Measurements from ENCODE around the gene FAM53B. TPM values are rescaled to one million over a fixed set of nuclear protein-coding genes. Genes with fewer than 3 reads are reported as not detected.

Gene FAM53B
- total RNA-seq, 2 experiments from 2014 or later, result 56.6 to 58.5 TPM

- Histone ChIP-seq H3K27ac (ENCODE audit: low read depth, low read length, poor library complexity, severe bottlenecking) (peak overlapping the region; percentile 14), H2AFZ (ENCODE audit: low read length) (no peak overlapping the region), H3K4me3 (ENCODE audit: low read depth, low read length, poor library complexity, severe bottlenecking) (no peak overlapping the region), H3K36me3 (ENCODE audit: insufficient read depth, low read length) (peaks cover 94% of the 10 kb centered on the region), H3K4me1 (ENCODE audit: insufficient read depth, low read length, poor library complexity, severe bottlenecking) (peaks cover 88% of the 10 kb centered on the region), H3K4me2 (ENCODE audit: low read length) (no peak overlapping the region), H4K20me1 (ENCODE audit: insufficient read depth, low read length) (no peaks in the 10 kb centered on the region), H3K79me2 (ENCODE audit: insufficient read depth, low read depth, low read length) (peaks cover 5% of the 10 kb centered on the region; the same call in 1 of the 2 replicates), H3K9me2 (ENCODE audit: insufficient read depth, low read length) (no peaks in the 10 kb centered on the region), H3K9me3 (ENCODE audit: low read length) (no peaks in the 10 kb centered on the region)
- POLR2A ChIA-PET, result no interaction called here
- intact Hi-C loops (cut with micrococcal nuclease; ENCODE audit: unreplicated experiment), result no loop called here
- BruUV-seq (replicated peaks), result no TSS peak
- CTCF ChIA-PET (ENCODE audit: unreplicated experiment), result no interaction called here
- TF ChIP-seq, protein P1, sequence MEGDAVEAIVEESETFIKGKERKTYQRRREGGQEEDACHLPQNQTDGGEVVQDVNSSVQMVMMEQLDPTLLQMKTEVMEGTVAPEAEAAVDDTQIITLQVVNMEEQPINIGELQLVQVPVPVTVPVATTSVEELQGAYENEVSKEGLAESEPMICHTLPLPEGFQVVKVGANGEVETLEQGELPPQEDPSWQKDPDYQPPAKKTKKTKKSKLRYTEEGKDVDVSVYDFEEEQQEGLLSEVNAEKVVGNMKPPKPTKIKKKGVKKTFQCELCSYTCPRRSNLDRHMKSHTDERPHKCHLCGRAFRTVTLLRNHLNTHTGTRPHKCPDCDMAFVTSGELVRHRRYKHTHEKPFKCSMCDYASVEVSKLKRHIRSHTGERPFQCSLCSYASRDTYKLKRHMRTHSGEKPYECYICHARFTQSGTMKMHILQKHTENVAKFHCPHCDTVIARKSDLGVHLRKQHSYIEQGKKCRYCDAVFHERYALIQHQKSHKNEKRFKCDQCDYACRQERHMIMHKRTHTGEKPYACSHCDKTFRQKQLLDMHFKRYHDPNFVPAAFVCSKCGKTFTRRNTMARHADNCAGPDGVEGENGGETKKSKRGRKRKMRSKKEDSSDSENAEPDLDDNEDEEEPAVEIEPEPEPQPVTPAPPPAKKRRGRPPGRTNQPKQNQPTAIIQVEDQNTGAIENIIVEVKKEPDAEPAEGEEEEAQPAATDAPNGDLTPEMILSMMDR (conservative IDR thresholded peaks at IDR 0.05; ENCODE audit: low read length), result no peak
- no peak for TF ChIP-seq EZH2phosphoT487 (IDR thresholded peaks at IDR 0.05; ENCODE audit: borderline replicate concordance, low read depth, low read length)
- no peak for DNase-seq (ENCODE audit: low spot score)
Observed at GRCh38 chr10:124701881-124702656, 42.1 kb downstream of the FAM53B start.

GRCh38 chr10:124701435-124701834, 42.7 kb downstream of the FAM53B start:
- no peaks in the 10 kb centered on the region for H3K9me2 ChIP-seq (ENCODE audit: insufficient read depth, low read length)
- no TSS peak for BruUV-seq (replicated peaks)
- no peaks in the 10 kb centered on the region for H3K9me3 ChIP-seq (ENCODE audit: low read length)
- H3K4me1 ChIP-seq (ENCODE audit: insufficient read depth, low read length, poor library complexity, severe bottlenecking), result peaks cover 88% of the 10 kb centered on the region
- no peak overlapping the region for H3K4me3 ChIP-seq (ENCODE audit: low read depth, low read length, poor library complexity, severe bottlenecking)
- no peaks in the 10 kb centered on the region for H4K20me1 ChIP-seq (ENCODE audit: insufficient read depth, low read length)
- H3K4me2 ChIP-seq (ENCODE audit: low read length), result no peak overlapping the region
- ChIA-PET POLR2A (interaction anchor here (0.7 to 1.0 kb wide), 3 partner anchors 9 to 36 kb away, joined by 3 read pairs; no protein-coding TSS in a partner anchor), CTCF (ENCODE audit: unreplicated experiment) (no interaction called here)
- no peak overlapping the region for H2AFZ ChIP-seq (ENCODE audit: low read length)
- DNase-seq (ENCODE audit: low spot score), result no peak
- H3K36me3 ChIP-seq (ENCODE audit: insufficient read depth, low read length), result peaks cover 94% of the 10 kb centered on the region
- TF ChIP-seq, protein P1 (conservative IDR thresholded peaks at IDR 0.05; ENCODE audit: low read length), result no peak
- no peak for TF ChIP-seq EZH2phosphoT487 (IDR thresholded peaks at IDR 0.05; ENCODE audit: borderline replicate concordance, low read depth, low read length)
- no peak overlapping the region for H3K27ac ChIP-seq (ENCODE audit: low read depth, low read length, poor library complexity, severe bottlenecking)
- no peaks in the 10 kb centered on the region; the same call in 1 of the 2 replicates for H3K79me2 ChIP-seq (ENCODE audit: insufficient read depth, low read depth, low read length)
- intact Hi-C loops (cut with micrococcal nuclease; ENCODE audit: unreplicated experiment), result no loop called here

DNA sequence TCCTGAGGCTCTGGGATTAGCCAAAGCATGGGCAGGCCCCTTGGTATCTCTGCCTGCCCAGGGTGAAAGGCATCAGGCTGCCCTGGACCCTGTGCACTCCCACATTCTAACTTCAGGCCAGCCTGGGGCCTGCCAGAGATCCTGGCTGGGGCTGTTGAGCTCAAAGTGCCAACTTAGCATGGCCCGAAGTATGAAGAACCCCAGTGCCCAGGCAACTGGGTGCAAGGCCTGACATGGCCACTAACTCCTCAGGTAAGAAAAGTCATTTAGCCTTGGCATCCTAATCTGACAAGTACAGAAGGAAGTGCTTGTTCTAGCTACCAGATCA, 43.2 kb downstream of the FAM53B start:
- no peaks in the 10 kb centered on the region for H3K9me2 ChIP-seq (ENCODE audit: insufficient read depth, low read length)
- H3K36me3 ChIP-seq (ENCODE audit: insufficient read depth, low read length), result peaks cover 94% of the 10 kb centered on the region
- BruUV-seq (replicated peaks), result no TSS peak
- no peak for DNase-seq (ENCODE audit: low spot score)
- H3K4me2 ChIP-seq (ENCODE audit: low read length), result no peak overlapping the region
- intact Hi-C loops (cut with micrococcal nuclease; ENCODE audit: unreplicated experiment), result no loop called here
- H4K20me1 ChIP-seq (ENCODE audit: insufficient read depth, low read length), result no peaks in the 10 kb centered on the region
- TF ChIP-seq, protein P1 (conservative IDR thresholded peaks at IDR 0.05; ENCODE audit: low read length), result no peak
- no peak for TF ChIP-seq EZH2phosphoT487 (IDR thresholded peaks at IDR 0.05; ENCODE audit: borderline replicate concordance, low read depth, low read length)
- H3K79me2 ChIP-seq (ENCODE audit: insufficient read depth, low read depth, low read length), result no peaks in the 10 kb centered on the region; the same call in 1 of the 2 replicates
- no peaks in the 10 kb centered on the region for H3K9me3 ChIP-seq (ENCODE audit: low read length)
- no peak overlapping the region for H3K4me3 ChIP-seq (ENCODE audit: low read depth, low read length, poor library complexity, severe bottlenecking)
- ChIA-PET CTCF (ENCODE audit: unreplicated experiment) (no interaction called here), POLR2A (interaction anchor here (0.5 to 1.0 kb wide), 4 partner anchors 9 to 36 kb away, joined by 3 read pairs; no protein-coding TSS in a partner anchor)
- H3K27ac ChIP-seq (ENCODE audit: low read depth, low read length, poor library complexity, severe bottlenecking), result peak overlapping the region; percentile 8
- H2AFZ ChIP-seq (ENCODE audit: low read length), result no peak overlapping the region
- peaks cover 88% of the 10 kb centered on the region for H3K4me1 ChIP-seq (ENCODE audit: insufficient read depth, low read length, poor library complexity, severe bottlenecking)
